ENCODE data around the gene ACAD10.

- peak; percentile 27 to 81 for TF ChIP-seq CTCF (conservative IDR thresholded peaks at IDR 0.05 in 1 of 2, IDR thresholded peaks at IDR 0.05 in 1 of 2; ENCODE audit: extremely low read depth in 1 of 2, insufficient read depth in 1 of 2, low read depth in 1 of 2, low read length in 2 of 2)
- no peak for TF ChIP-seq EZH2 (IDR thresholded peaks at IDR 0.05; ENCODE audit: borderline replicate concordance, low read length)
Observed at GRCh38 chr12:111788178-111788654, 102.4 kb downstream of the ACAD10 start.

Data from mammary epithelial cell (primary cell).